GM12801 (cell line): ENCODE results near the gene PITPNM2.

Experiments used
- CTCF ChIP-seq: IDR thresholded peaks from one replicate; pipeline ENCODE4 v1.5.1; 2011; ENCODE audit warnings: control low read depth; ENCODE audit not compliant: insufficient read length; ENCODE audit errors: extremely low read depth

Gene PITPNM2

GRCh38 chr12:123135688-123136087 is 15.2 kb downstream of the PITPNM2 start:
- no peak for TF ChIP-seq CTCF

- no peak for TF ChIP-seq CTCF
These were observed 16.1 kb downstream of the PITPNM2 start for GRCh38 chr12:123134826-123135225.

GRCh38 chr12:123134271-123134671 is 16.6 kb downstream of the PITPNM2 start:
- no peak for TF ChIP-seq CTCF

- TF ChIP-seq CTCF, result no peak
These were observed 17.2 kb downstream of the PITPNM2 start for GRCh38 chr12:123133701-123134100.

- no peak for TF ChIP-seq CTCF
These were observed 17.8 kb downstream of the PITPNM2 start for GRCh38 chr12:123132951-123133619.

- no peak for TF ChIP-seq CTCF
These were observed 18.9 kb downstream of the PITPNM2 start for GRCh38 chr12:123131879-123132402.

- no peak for TF ChIP-seq CTCF
These were observed 19.5 kb downstream of the PITPNM2 start for GRCh38 chr12:123131291-123131832.
